GM06990 (cell line): ENCODE data around the gene ZDHHC20.

Experiments used
- DNase-seq: peaks from one replicate; pipeline ENCODE4 v3.0.0-alpha.2; 2011; ENCODE audit not compliant: insufficient read length; ENCODE audit errors: extremely low read depth
- H3K27me3 ChIP-seq: replicated peaks from 2 replicates; pipeline ENCODE4 v1.6.0; 2011; ENCODE audit warnings: low read length; ENCODE audit not compliant: control insufficient read depth, insufficient read depth
- H3K36me3 ChIP-seq: 2 replicates; pipeline ENCODE4 v1.5.1; 2011; ENCODE audit warnings: low read length; ENCODE audit not compliant: control insufficient read depth, insufficient read depth
- H3K4me3 ChIP-seq: replicated peaks from 2 replicates; pipeline ENCODE4 v1.5.1; 2011; ENCODE audit warnings: low read depth, mild to moderate bottlenecking, control low read depth, low read length
- CTCF ChIP-seq: IDR thresholded peaks from 2 replicates; pipeline ENCODE4 v1.5.1; 2011; ENCODE audit warnings: low read length, control low read depth, mild to moderate bottlenecking, inconsistent platforms; ENCODE audit not compliant: insufficient read depth, poor library complexity, severe bottlenecking

ZDHHC20 gene

GRCh38 chr13:21322988-21323387 lies 136.1 kb downstream of the ZDHHC20 start:
- no peak overlapping the region for H3K4me3 ChIP-seq
- TF ChIP-seq CTCF, result no peak
- no peaks in the 10 kb centered on the region for H3K36me3 ChIP-seq
- no peak for DNase-seq
- H3K27me3 ChIP-seq, result no peaks in the 10 kb centered on the region
